ENCODE results near the gene AKAP10.
"Not testable (repeated sequence)": the region's sequence is repeated elsewhere in the genome, so short reads cannot be mapped to it uniquely, and the experiment has no call there.

Gene AKAP10

GRCh38 chr17:19977293-19978208, at the start of gene AKAP10:
Gene AKAP10 (minus strand): TSS chr17:19977828. CDS start chr17:19977679, 149 bp downstream.
- ChIA-PET POLR2A (interaction anchor here (1.0 kb wide), 2 partner anchors 12 to 15 kb away, joined by 3 to 5 read pairs; no protein-coding TSS in a partner anchor), CTCF (interaction anchor here (0.8 to 4.4 kb wide), 5 partner anchors 15 to 140 kb away, joined by 3 to 31 read pairs (median 6); no protein-coding TSS in a partner anchor)
- DNase-seq (ENCODE audit: low read depth, low spot score), result peak; percentile 9
- no peak for TF ChIP-seq CTCF (IDR thresholded peaks at IDR 0.05; ENCODE audit: insufficient read depth, low read length, missing control alignments)
- peak within 1 kb of the TSS; percentile 92 for H3K4me3 ChIP-seq (ENCODE audit: low read depth, low read length)

GRCh38 chr17:20026960-20027359, 49.3 kb upstream of the AKAP10 start:
- H3K4me3 ChIP-seq (ENCODE audit: low read depth, low read length), result no peak overlapping the region
- ChIA-PET POLR2A (no interaction called here), CTCF (no interaction called here)
- no peak for TF ChIP-seq CTCF (IDR thresholded peaks at IDR 0.05; ENCODE audit: insufficient read depth, low read length, missing control alignments)
- no peak for DNase-seq (ENCODE audit: low read depth, low spot score)

GRCh38 chr17:20022701-20023100, 45.1 kb upstream of the AKAP10 start:
- ChIA-PET CTCF (interaction anchor here (0.9 to 1.2 kb wide), 3 partner anchors 10 to 14 kb away, joined by 3 to 5 read pairs (median 3); no protein-coding TSS in a partner anchor), POLR2A (no interaction called here)

GRCh38 chr17:20016475-20016992, 38.9 kb upstream of the AKAP10 start:
- POLR2A ChIA-PET; CTCF ChIA-PET; H3K4me3 ChIP-seq (ENCODE audit: low read depth, low read length); DNase-seq (ENCODE audit: low read depth, low spot score): not testable (repeated sequence)

More at GRCh38 chr17:20022701-20023100, 45.1 kb upstream of the AKAP10 start:
- no peak overlapping the region for H3K4me3 ChIP-seq (ENCODE audit: low read depth, low read length)
- no peak for TF ChIP-seq CTCF (IDR thresholded peaks at IDR 0.05; ENCODE audit: insufficient read depth, low read length, missing control alignments)
- no peak for DNase-seq (ENCODE audit: low read depth, low spot score)

GRCh38 chr17:20012017-20012536, 34.4 kb upstream of the AKAP10 start:
- H3K4me3 ChIP-seq (ENCODE audit: low read depth, low read length), result no peak overlapping the region
- no peak for DNase-seq (ENCODE audit: low read depth, low spot score)
- CTCF ChIA-PET, result interaction anchor here (0.7 to 9.8 kb wide), 6 partner anchors 10 to 144 kb away, joined by 3 to 140 read pairs (median 6); partner anchors contain the start of gene AKAP10
- TF ChIP-seq CTCF (IDR thresholded peaks at IDR 0.05; ENCODE audit: insufficient read depth, low read length, missing control alignments), result no peak
- POLR2A ChIA-PET, result no interaction called here

- DNase-seq (ENCODE audit: low read depth, low spot score), result no peak
- TF ChIP-seq CTCF (IDR thresholded peaks at IDR 0.05; ENCODE audit: insufficient read depth, low read length, missing control alignments), result no peak
- POLR2A ChIA-PET, result no interaction called here
- CTCF ChIA-PET, result interaction anchor here (1.2 to 9.8 kb wide), 7 partner anchors 9 to 103 kb away, joined by 3 to 140 read pairs (median 7); no protein-coding TSS in a partner anchor
- no peak overlapping the region for H3K4me3 ChIP-seq (ENCODE audit: low read depth, low read length)
Measured at GRCh38 chr17:20010936-20011335, 33.3 kb upstream of the AKAP10 start.
